GM12878 (cell line): ENCODE measurements around the gene SEMA4D. TPM values are rescaled to one million over a fixed set of nuclear protein-coding genes. Genes with fewer than 3 reads are reported as not detected.

ENCODE experiments used
- ATAC-seq: fragments of 200-7000 bp; cut with Tn5 transposase; 3 replicates; pipeline ENCODE4 v1.9.1; 2020; ENCODE audit warnings: mild to moderate bottlenecking, moderate library complexity
- BruUV-seq: library from RNA; stranded (reverse); fragments of 400-500 nt; replicated peaks from 2 replicates; lab custom pipeline; 2021; lab: Mats Ljungman, UMichigan
- CTCF ChIA-PET: fragments of 300-600 bp; sonication (Branson Sonifier 250); formaldehyde crosslinking; extraction: SDS; loops from one replicate; lab custom pipeline; 2021; ENCODE audit warnings: inconsistent platforms; lab: Yijun Ruan, JAX
- POLR2A ChIA-PET: fragments of 350-600 bp; formaldehyde crosslinking; extraction: SDS; loops from one replicate; lab custom pipeline; 2021; ENCODE audit warnings: inconsistent platforms; lab: Charles Lee
- RAD21 ChIA-PET: fragments of 300-600 bp; sonication (Branson Sonifier 250); formaldehyde crosslinking; loops from one replicate; lab custom pipeline; 2023; ENCODE audit warnings: antibody characterized with exemption; ENCODE audit not compliant: unreplicated experiment; lab: Charles Lee
- SMC1A ChIA-PET: fragments of 300-600 bp; sonication (Branson Sonifier 250); formaldehyde crosslinking; loops from one replicate; lab custom pipeline; 2023; ENCODE audit not compliant: unreplicated experiment, uncharacterized antibody; lab: Charles Lee
- DNase-seq: peaks from one replicate; pipeline ENCODE4 v3.0.0-alpha.2; 2011; ENCODE audit warnings: low read depth, low spot score
- FAIRE-seq: peaks from 3 replicates; lab custom pipeline; 2011; peaks lifted over from hg19 to GRCh38; lab: Jason Lieb, UNC
- H2AFZ ChIP-seq: 2 replicates; pipeline ENCODE4 v1.6.0; 2011; ENCODE audit warnings: low read depth, low read length, control low read depth; ENCODE audit not compliant: control insufficient read depth
- H3K27ac ChIP-seq: 2 replicates; pipeline ENCODE4 v1.5.1; 2011; ENCODE audit warnings: control low read depth; ENCODE audit not compliant: control insufficient read depth, insufficient read depth
- H3K27me3 ChIP-seq, 2 experiments: replicated peaks in 1 of 2; 2 replicates each; pipeline versions ENCODE4 v1.6.0 to v1.6.1; 2011; ENCODE audit warnings: low read length in 1 of 2; ENCODE audit not compliant: control insufficient read depth in 2 of 2, insufficient read depth in 2 of 2
- H3K36me3 ChIP-seq, 2 experiments: 2 replicates each; pipeline ENCODE4 v1.5.1; 2011; ENCODE audit warnings: low read length in 1 of 2; ENCODE audit not compliant: control insufficient read depth in 2 of 2, insufficient read depth in 2 of 2
- H3K4me1 ChIP-seq: 2 replicates; pipeline ENCODE4 v1.6.1; 2011; ENCODE audit warnings: mild to moderate bottlenecking, low read length, moderate library complexity, mixed read lengths; ENCODE audit not compliant: control insufficient read depth, insufficient read depth
- H3K4me2 ChIP-seq: 2 replicates; pipeline ENCODE4 v1.6.0; 2011; ENCODE audit warnings: control low read depth; ENCODE audit not compliant: control insufficient read depth, insufficient read depth
- H3K4me3 ChIP-seq: fragments of 200-600 bp; sonication (generic); 2 replicates; pipeline ENCODE4 v1.5.1; 2016
- H3K79me2 ChIP-seq: 2 replicates; pipeline ENCODE4 v1.6.0; 2011; ENCODE audit warnings: low read length; ENCODE audit not compliant: control insufficient read depth, insufficient read depth
- H3K9ac ChIP-seq: 2 replicates; pipeline ENCODE4 v1.8.0; 2011; ENCODE audit warnings: low read length, control low read depth, mixed read lengths; ENCODE audit not compliant: control insufficient read depth, insufficient read depth
- H3K9me3 ChIP-seq: replicated peaks from 3 replicates; pipeline ENCODE4 v1.5.1; 2011; ENCODE audit warnings: mild to moderate bottlenecking, low read length; ENCODE audit not compliant: control insufficient read depth, insufficient read depth
- H4K20me1 ChIP-seq: 2 replicates; pipeline ENCODE4 v1.6.0; 2011; ENCODE audit not compliant: control insufficient read depth, insufficient read depth
- BCL11A ChIP-seq: IDR thresholded peaks from 2 replicates; pipeline ENCODE4 v1.6.1; 2011; ENCODE audit warnings: low read depth, low read length
- FOXK2 ChIP-seq: fragments of 450-650 bp; IDR thresholded peaks from 2 replicates; pipeline ENCODE4 v1.6.1; 2017; ENCODE audit warnings: mild to moderate bottlenecking, moderate library complexity
- IKZF1 ChIP-seq: fragments of 450-650 bp; conservative IDR thresholded peaks from 2 replicates; pipeline ENCODE4 v1.6.1; 2017; ENCODE audit warnings: antibody characterized with exemption, mild to moderate bottlenecking
- POU2F2 ChIP-seq: IDR thresholded peaks from 3 replicates; pipeline ENCODE4 v1.6.1; 2011; ENCODE audit warnings: low read depth, mild to moderate bottlenecking, low read length, borderline replicate concordance
- RBBP5 ChIP-seq: fragments of 200-600 bp; sonication (generic); conservative IDR thresholded peaks from 2 replicates; pipeline ENCODE4 v1.6.1; 2016
- SMAD1 ChIP-seq: fragments of 450-650 bp; IDR thresholded peaks from 2 replicates; pipeline ENCODE4 v1.6.1; 2018; ENCODE audit warnings: mild to moderate bottlenecking, low read depth; ENCODE audit not compliant: partially characterized antibody
- SMC3 ChIP-seq: IDR thresholded peaks from 2 replicates; pipeline ENCODE4 v1.6.1; 2011; ENCODE audit warnings: low read length, improper control_type of control experiment, borderline replicate concordance
- SP1 ChIP-seq: IDR thresholded peaks from one replicate; pipeline ENCODE4 v1.6.1; 2011; ENCODE audit warnings: low read depth, low read length
- ZNF24 ChIP-seq: fragments of 450-650 bp; IDR thresholded peaks from 2 replicates; pipeline ENCODE4 v1.6.1; 2017; ENCODE audit warnings: antibody characterized with exemption, mild to moderate bottlenecking
- WGBS: methylation state at CpG from one replicate; pipeline ENCODE4 v1.1.6; 2016; ENCODE audit warnings: low lambda C conversion rate; ENCODE audit not compliant: insufficient replicate concordance, insufficient coverage; ENCODE audit errors: missing lambda C conversion rate; 5-methylcytosine and 5-hydroxymethylcytosine counted together
- in situ Hi-C: fragments of 300-500 bp; cut with MboI; formaldehyde crosslinking; loops from 9 replicates; pipeline ENCODE4 v1.14.3; 2018; ENCODE audit warnings: mixed read lengths
- intact Hi-C: fragments of 100-400 bp; cut with micrococcal nuclease; formaldehyde crosslinking; loops from one replicate; pipeline ENCODE4 v1.14.2; 2022; ENCODE audit not compliant: unreplicated experiment
- polyA plus RNA-seq, 11 experiments: library from polyadenylated mRNA; depleted of rRNA in 4 of 11; unstranded in 6 of 11; stranded (reverse) in 5 of 11; fragments of >200 nt; fragmentation: Nextera tagmentation in 4 of 11; fragmentation: Illumina TruSeq in 1 of 11; extraction: Ambion mirVana in 4 of 11; extraction: Trizol in 1 of 11; gene quantifications; 1 replicate in 1 of 11; 2 replicates in 10 of 11; pipeline versions ENCODE4 v1.2.1 to v1.2.3, GENCODE V29; 2011 to 2016; ENCODE audit warnings: inconsistent platforms in 2 of 11, missing spikeins in 2 of 11, low read depth in 1 of 11
- total RNA-seq, 4 experiments: library from RNA; depleted of rRNA in 3 of 4; stranded (reverse); fragments of >200 nt in 3 of 4; fragmentation: Illumina TruSeq in 1 of 4; extraction: Trizol in 1 of 4; gene quantifications; 2 replicates each; pipeline versions ENCODE4 v1.2.1 to v1.2.3, GENCODE V29; 2013 to 2021
- TF ChIP-seq, protein P1 (sequence below): fragments of 450-650 bp; IDR thresholded peaks from 2 replicates; pipeline ENCODE4 v1.6.1; 2018; ENCODE audit warnings: borderline replicate concordance, mild to moderate bottlenecking; ENCODE audit not compliant: partially characterized antibody
- TF ChIP-seq, protein P2 (sequence below): fragments of 450-650 bp; IDR thresholded peaks from 2 replicates; pipeline ENCODE4 v1.6.1; 2017; ENCODE audit warnings: mild to moderate bottlenecking, moderate library complexity
- TF ChIP-seq, protein P3 (sequence below): fragments of 450-650 bp; IDR thresholded peaks from 2 replicates; pipeline ENCODE4 v1.6.1; 2017; ENCODE audit warnings: antibody characterized with exemption, mild to moderate bottlenecking, moderate library complexity

The SEMA4D gene
- total and polyA plus RNA-seq, 10 of the 15 experiments (the other 5 are each of a cell fraction or from before 2014, with no cell fraction given) = 15.1 to 136 (median 39.6) TPM

DNA sequence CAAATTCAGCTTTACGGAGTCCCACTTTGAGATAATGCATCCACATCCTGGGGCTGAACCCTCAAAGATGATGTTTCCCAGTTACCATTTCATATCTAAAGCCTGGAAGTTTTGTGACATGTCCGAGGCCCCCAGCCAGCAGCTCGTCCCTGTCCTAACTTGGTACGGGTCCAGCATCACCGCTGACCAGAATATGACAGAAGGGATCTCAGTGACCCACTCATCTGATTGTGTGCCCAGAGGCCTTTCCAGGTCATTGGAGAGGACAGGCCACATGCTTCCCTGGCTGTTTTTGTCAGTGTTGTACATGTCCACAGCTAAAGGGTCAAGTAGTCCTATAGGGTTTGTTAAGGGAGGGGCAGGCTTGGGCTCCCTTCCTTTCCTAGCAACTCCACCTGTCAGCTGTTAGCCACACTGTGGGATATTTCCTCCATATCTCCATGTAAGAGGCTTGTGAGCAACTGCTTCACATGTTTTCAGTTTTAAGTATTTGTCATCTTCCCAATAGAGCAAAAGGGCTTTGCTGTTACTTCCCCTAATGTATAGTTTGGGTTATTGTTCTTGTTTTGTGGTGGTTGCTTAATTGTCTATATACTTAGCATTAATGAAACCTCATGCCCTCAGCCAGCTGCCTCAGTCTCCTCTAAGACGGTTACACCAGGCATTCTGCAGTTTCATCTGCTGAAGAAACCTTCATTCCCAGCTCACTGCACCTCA lies 146.2 kb downstream of the SEMA4D start:
- Histone ChIP-seq H3K27me3 (no peaks in the 10 kb centered on the region), H3K79me2 (no peaks in the 10 kb centered on the region), H3K36me3 (peaks cover 42 to 43% of the 10 kb centered on the region in 2 experiments), H3K4me2 (no peak overlapping the region), H4K20me1 (no peaks in the 10 kb centered on the region), H3K27ac (no peak overlapping the region), H3K9ac (no peak overlapping the region; the same call in 1 of the 2 replicates), H3K4me1 (peaks cover 10% of the 10 kb centered on the region), H3K9me3 (no peaks in the 10 kb centered on the region), H3K4me3 (no peak overlapping the region), H2AFZ (no peak overlapping the region)
- TF ChIP-seq BCL11A (no peak), RBBP5 (no peak), IKZF1 (no peak), SMAD1 (no peak), ZNF24 (no peak), SP1 (no peak), POU2F2 (no peak), FOXK2 (no peak), SMC3 (no peak)
- TF ChIP-seq, protein P1, sequence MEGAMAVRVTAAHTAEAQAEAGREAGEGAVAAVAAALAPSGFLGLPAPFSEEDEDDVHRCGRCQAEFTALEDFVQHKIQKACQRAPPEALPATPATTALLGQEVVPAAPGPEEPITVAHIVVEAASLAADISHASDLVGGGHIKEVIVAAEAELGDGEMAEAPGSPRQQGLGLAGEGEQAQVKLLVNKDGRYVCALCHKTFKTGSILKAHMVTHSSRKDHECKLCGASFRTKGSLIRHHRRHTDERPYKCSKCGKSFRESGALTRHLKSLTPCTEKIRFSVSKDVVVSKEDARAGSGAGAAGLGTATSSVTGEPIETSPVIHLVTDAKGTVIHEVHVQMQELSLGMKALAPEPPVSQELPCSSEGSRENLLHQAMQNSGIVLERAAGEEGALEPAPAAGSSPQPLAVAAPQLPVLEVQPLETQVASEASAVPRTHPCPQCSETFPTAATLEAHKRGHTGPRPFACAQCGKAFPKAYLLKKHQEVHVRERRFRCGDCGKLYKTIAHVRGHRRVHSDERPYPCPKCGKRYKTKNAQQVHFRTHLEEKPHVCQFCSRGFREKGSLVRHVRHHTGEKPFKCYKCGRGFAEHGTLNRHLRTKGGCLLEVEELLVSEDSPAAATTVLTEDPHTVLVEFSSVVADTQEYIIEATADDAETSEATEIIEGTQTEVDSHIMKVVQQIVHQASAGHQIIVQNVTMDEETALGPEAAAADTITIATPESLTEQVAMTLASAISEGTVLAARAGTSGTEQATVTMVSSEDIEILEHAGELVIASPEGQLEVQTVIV = no peak
- TF ChIP-seq, protein P2, sequence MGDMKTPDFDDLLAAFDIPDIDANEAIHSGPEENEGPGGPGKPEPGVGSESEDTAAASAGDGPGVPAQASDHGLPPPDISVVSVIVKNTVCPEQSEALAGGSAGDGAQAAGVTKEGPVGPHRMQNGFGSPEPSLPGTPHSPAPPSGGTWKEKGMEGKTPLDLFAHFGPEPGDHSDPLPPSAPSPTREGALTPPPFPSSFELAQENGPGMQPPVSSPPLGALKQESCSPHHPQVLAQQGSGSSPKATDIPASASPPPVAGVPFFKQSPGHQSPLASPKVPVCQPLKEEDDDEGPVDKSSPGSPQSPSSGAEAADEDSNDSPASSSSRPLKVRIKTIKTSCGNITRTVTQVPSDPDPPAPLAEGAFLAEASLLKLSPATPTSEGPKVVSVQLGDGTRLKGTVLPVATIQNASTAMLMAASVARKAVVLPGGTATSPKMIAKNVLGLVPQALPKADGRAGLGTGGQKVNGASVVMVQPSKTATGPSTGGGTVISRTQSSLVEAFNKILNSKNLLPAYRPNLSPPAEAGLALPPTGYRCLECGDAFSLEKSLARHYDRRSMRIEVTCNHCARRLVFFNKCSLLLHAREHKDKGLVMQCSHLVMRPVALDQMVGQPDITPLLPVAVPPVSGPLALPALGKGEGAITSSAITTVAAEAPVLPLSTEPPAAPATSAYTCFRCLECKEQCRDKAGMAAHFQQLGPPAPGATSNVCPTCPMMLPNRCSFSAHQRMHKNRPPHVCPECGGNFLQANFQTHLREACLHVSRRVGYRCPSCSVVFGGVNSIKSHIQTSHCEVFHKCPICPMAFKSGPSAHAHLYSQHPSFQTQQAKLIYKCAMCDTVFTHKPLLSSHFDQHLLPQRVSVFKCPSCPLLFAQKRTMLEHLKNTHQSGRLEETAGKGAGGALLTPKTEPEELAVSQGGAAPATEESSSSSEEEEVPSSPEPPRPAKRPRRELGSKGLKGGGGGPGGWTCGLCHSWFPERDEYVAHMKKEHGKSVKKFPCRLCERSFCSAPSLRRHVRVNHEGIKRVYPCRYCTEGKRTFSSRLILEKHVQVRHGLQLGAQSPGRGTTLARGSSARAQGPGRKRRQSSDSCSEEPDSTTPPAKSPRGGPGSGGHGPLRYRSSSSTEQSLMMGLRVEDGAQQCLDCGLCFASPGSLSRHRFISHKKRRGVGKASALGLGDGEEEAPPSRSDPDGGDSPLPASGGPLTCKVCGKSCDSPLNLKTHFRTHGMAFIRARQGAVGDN = no peak
- TF ChIP-seq, protein P3, sequence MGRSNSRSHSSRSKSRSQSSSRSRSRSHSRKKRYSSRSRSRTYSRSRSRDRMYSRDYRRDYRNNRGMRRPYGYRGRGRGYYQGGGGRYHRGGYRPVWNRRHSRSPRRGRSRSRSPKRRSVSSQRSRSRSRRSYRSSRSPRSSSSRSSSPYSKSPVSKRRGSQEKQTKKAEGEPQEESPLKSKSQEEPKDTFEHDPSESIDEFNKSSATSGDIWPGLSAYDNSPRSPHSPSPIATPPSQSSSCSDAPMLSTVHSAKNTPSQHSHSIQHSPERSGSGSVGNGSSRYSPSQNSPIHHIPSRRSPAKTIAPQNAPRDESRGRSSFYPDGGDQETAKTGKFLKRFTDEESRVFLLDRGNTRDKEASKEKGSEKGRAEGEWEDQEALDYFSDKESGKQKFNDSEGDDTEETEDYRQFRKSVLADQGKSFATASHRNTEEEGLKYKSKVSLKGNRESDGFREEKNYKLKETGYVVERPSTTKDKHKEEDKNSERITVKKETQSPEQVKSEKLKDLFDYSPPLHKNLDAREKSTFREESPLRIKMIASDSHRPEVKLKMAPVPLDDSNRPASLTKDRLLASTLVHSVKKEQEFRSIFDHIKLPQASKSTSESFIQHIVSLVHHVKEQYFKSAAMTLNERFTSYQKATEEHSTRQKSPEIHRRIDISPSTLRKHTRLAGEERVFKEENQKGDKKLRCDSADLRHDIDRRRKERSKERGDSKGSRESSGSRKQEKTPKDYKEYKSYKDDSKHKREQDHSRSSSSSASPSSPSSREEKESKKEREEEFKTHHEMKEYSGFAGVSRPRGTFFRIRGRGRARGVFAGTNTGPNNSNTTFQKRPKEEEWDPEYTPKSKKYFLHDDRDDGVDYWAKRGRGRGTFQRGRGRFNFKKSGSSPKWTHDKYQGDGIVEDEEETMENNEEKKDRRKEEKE = no peak
- WGBS = 96% methylated on average over 6 of the region's 6 CpGs
- intact Hi-C loops = no loop called here
- DNase-seq (no peak), FAIRE-seq (no peak), ATAC-seq (no peak)
- no TSS peak for BruUV-seq
- ChIA-PET POLR2A (no interaction called here), SMC1A (interaction anchor here (1.5 kb wide), 1 partner anchor 12 kb away, joined by 4 read pairs; no protein-coding TSS in a partner anchor), CTCF (no interaction called here), RAD21 (interaction anchor here (0.9 kb wide), 1 partner anchor 31 kb away, joined by 4 read pairs; no protein-coding TSS in a partner anchor)
- in situ Hi-C loops = no loop called here
